ENCODE measurements around the gene TBP.

The TBP gene

GRCh38 chr6:170533792-170534191 is 20.4 kb upstream of the TBP start:
- no peak for DNase-seq (ENCODE audit: low read depth in 4 of 4, low spot score in 1 of 4)

GRCh38 chr6:170535004-170535403 is 19.2 kb upstream of the TBP start:
- no peak for DNase-seq (ENCODE audit: low read depth in 4 of 4, low spot score in 1 of 4)

GRCh38 chr6:170536671-170537070 is 17.5 kb upstream of the TBP start:
- DNase-seq (ENCODE audit: low read depth in 4 of 4, low spot score in 1 of 4), result no peak

- DNase-seq (ENCODE audit: low read depth in 4 of 4, low spot score in 1 of 4), result no peak
Observed at GRCh38 chr6:170537329-170537728, 16.8 kb upstream of the TBP start.

GRCh38 chr6:170542031-170542719 is 12.0 kb upstream of the TBP start:
- no peak for DNase-seq (ENCODE audit: low read depth in 4 of 4, low spot score in 1 of 4)

GRCh38 chr6:170545405-170545804 is 8.8 kb upstream of the TBP start:
- DNase-seq (ENCODE audit: low read depth in 4 of 4, low spot score in 1 of 4), result no peak

GRCh38 chr6:170552765-170553533 is 1.2 kb upstream of the TBP start, which contains the start of gene PSMB1:
Gene PSMB1 (minus strand): TSS chr6:170553307. CDS start chr6:170553242, 65 bp downstream.
- DNase-seq (ENCODE audit: low read depth in 4 of 4, low spot score in 1 of 4), result peak; percentile 61 to 83 (median 74)

- peak in 1 of 4 experiments; percentile 9 for DNase-seq (ENCODE audit: low read depth in 4 of 4, low spot score in 1 of 4)
Observed at GRCh38 chr6:170553534-170554012, 596 bp upstream of the TBP start.

- DNase-seq (ENCODE audit: low read depth in 4 of 4, low spot score in 1 of 4), result no peak
Observed at GRCh38 chr6:170554796-170555137, 598 bp downstream of the TBP start.

GRCh38 chr6:170555305-170555704 is 1.1 kb downstream of the TBP start:
- DNase-seq (ENCODE audit: low read depth in 4 of 4, low spot score in 1 of 4), result no peak

GRCh38 chr6:170561555-170561954 is 7.4 kb downstream of the TBP start:
- DNase-seq (ENCODE audit: low read depth in 4 of 4, low spot score in 1 of 4), result no peak

- no peak for DNase-seq (ENCODE audit: low read depth in 4 of 4, low spot score in 1 of 4)
Observed at GRCh38 chr6:170564936-170565530, 10.9 kb downstream of the TBP start.

GRCh38 chr6:170572704-170573466 is 18.7 kb downstream of the TBP start:
- DNase-seq (ENCODE audit: low read depth in 4 of 4, low spot score in 1 of 4), result no peak

GRCh38 chr6:170575250-170575649 is 21.1 kb downstream of the TBP start:
- no peak for DNase-seq (ENCODE audit: low read depth in 4 of 4, low spot score in 1 of 4)

- DNase-seq (ENCODE audit: low read depth in 4 of 4, low spot score in 1 of 4), result no peak
Observed at GRCh38 chr6:170578909-170579308, 24.7 kb downstream of the TBP start.

GRCh38 chr6:170583756-170584180 is 29.6 kb downstream of the TBP start:
- no peak for DNase-seq (ENCODE audit: low read depth in 4 of 4, low spot score in 1 of 4)

- peak; percentile 81 to 92 (median 87) for DNase-seq (ENCODE audit: low read depth in 4 of 4, low spot score in 1 of 4)
Observed at GRCh38 chr6:170584181-170584953, 30.2 kb downstream of the TBP start, which contains the start of gene PDCD2. Gene PDCD2 (minus strand): TSS chr6:170584637. CDS start chr6:170584581, 56 bp downstream.

- DNase-seq (ENCODE audit: low read depth in 4 of 4, low spot score in 1 of 4), result no peak
Observed at GRCh38 chr6:170584954-170585498, 30.9 kb downstream of the TBP start.

- DNase-seq (ENCODE audit: low read depth in 4 of 4, low spot score in 1 of 4), result no peak
Observed at GRCh38 chr6:170590725-170591124, 36.6 kb downstream of the TBP start.

- no peak for DNase-seq (ENCODE audit: low read depth in 4 of 4, low spot score in 1 of 4)
Observed at GRCh38 chr6:170596426-170596825, 42.3 kb downstream of the TBP start.
